Transverse colon (tissue), 4 donors: ENCODE measurements around the gene KHDC4. TPM values are rescaled to one million over a fixed set of nuclear protein-coding genes. Genes with fewer than 3 reads are reported as not detected.
A peak's percentile ranks its signal among the peaks of the same experiment; 100 is the strongest.

ENCODE experiments used
- DNase-seq: peaks from one replicate; pipeline ENCODE4 v3.0.0-alpha.2; 2019
- H3K27ac ChIP-seq, 4 donors: fragments of 200-600 bp; sonication (generic); 2 replicates each; pipeline ENCODE4 v1.5.1; 2016 to 2018; ENCODE audit warnings: inconsistent platforms in 4 of 4
- H3K27me3 ChIP-seq: fragments of 200-600 bp; sonication (generic); 2 replicates; pipeline ENCODE4 v1.5.1; 2017; ENCODE audit warnings: inconsistent platforms
- H3K36me3 ChIP-seq, 4 donors: fragments of 200-600 bp; sonication (generic); 2 replicates each; pipeline ENCODE4 v1.5.1; 2017 to 2019; ENCODE audit warnings: inconsistent platforms in 4 of 4
- H3K4me1 ChIP-seq, 4 donors: fragments of 200-600 bp; sonication (generic); 2 replicates each; pipeline ENCODE4 v1.5.1; 2017 to 2020; ENCODE audit warnings: inconsistent platforms in 4 of 4
- H3K4me3 ChIP-seq, 4 donors: fragments of 200-600 bp; sonication (generic); 1 replicate in 1 of 4; 2 replicates in 3 of 4; pipeline versions ENCODE4 v1.5.1 to v1.6.1; 2017 to 2019; ENCODE audit warnings: inconsistent platforms in 4 of 4
- H3K9me3 ChIP-seq, 2 donors: fragments of 200-600 bp; sonication (generic); 2 replicates each; pipeline ENCODE4 v1.5.1; 2017 to 2019; ENCODE audit warnings: inconsistent platforms in 2 of 2
- EP300 ChIP-seq: sonication (generic); formaldehyde crosslinking; IDR thresholded peaks from one replicate; pipeline ENCODE4 v1.6.1; 2017; ENCODE audit warnings: antibody characterized with exemption, low read depth
- POLR2A ChIP-seq: fragments of 450-650 bp; IDR thresholded peaks from one replicate; pipeline ENCODE4 v1.6.1; 2016; ENCODE audit warnings: antibody characterized with exemption, mild to moderate bottlenecking, moderate library complexity
- POLR2AphosphoS5 ChIP-seq, 3 donors: sonication (generic); formaldehyde crosslinking; IDR thresholded peaks; one replicate each; pipeline ENCODE4 v1.6.1; 2016; ENCODE audit warnings: antibody characterized with exemption in 3 of 3
- WGBS, 2 donors: methylation state at CpG; one replicate each; pipeline ENCODE4 v1.1.5; 2018; ENCODE audit warnings: low coverage in 1 of 2; 5-methylcytosine and 5-hydroxymethylcytosine counted together
- in situ Hi-C, 4 donors: fragments of 200-750 bp; cut with MboI; loops; one replicate each; pipeline versions ENCODE4 v1.15.0 to v1.15.1; 2017; ENCODE audit warnings: low sequenced_read_pairs in 3 of 4, low pct_ligation_motif_present in 1 of 4, low pct_unique_long_range_greater_than_20kb in 1 of 4
- intact Hi-C: fragments of 100-400 bp; cut with DNase I; formaldehyde crosslinking; loops from one replicate; pipeline ENCODE4 v1.15.1; 2023; ENCODE audit warnings: low total_unique reads
- total RNA-seq, 4 donors: library from RNA; depleted of rRNA; stranded (reverse); fragments of >200 nt; gene quantifications; one replicate each; pipeline ENCODE4 v1.1.0, GENCODE V29; 2016
- TF ChIP-seq, protein P1 (sequence below), 5 experiments: fragments of 200-600 bp in 3 of 5; fragments of 450-650 bp in 2 of 5; sonication (generic) in 3 of 5; IDR thresholded peaks; 1 replicate in 2 of 5; 2 replicates in 3 of 5; pipeline ENCODE4 v1.5.1; 2016 to 2017; ENCODE audit warnings: antibody characterized with exemption in 5 of 5, inconsistent platforms in 3 of 5, mild to moderate bottlenecking in 2 of 5, moderate library complexity in 1 of 5

KHDC4 gene
- total RNA-seq, 4 donors from 2014 or later: 76.2 to 158 (median 98.7) TPM

DNA sequence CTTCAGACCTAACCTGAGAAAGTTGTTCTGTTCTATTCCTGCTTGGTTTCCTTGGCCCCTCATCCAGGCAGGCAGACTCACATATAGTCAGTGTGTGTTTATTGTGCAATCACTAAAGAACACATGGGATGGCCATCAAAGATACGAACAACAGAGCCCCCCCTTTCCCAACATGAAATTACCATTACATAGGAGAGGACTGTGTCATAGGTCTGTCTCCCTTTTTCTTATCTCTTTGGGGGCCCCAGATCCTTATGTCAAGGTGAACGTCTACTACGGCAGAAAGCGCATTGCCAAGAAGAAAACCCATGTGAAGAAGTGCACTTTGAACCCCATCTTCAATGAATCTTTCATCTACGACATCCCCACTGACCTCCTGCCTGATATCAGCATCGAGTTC, 53.3 kb downstream of the KHDC4 start:
- intact Hi-C loops (no loop called here), in situ Hi-C loops (no loop called here)
- Histone ChIP-seq H3K9me3 (no peaks in the 10 kb centered on the region), H3K4me1 (peaks cover 0 to 6% (median 0%) of the 10 kb centered on the region in 4 donors), H3K36me3 (no peaks in the 10 kb centered on the region), H3K4me3 (no peak overlapping the region), H3K27me3 (no peaks in the 10 kb centered on the region), H3K27ac (no peak overlapping the region)
- no peak for TF ChIP-seq EP300
- TF ChIP-seq POLR2AphosphoS5 (IDR thresholded peaks at IDR 0.05): no peak
- TF ChIP-seq, protein P1, sequence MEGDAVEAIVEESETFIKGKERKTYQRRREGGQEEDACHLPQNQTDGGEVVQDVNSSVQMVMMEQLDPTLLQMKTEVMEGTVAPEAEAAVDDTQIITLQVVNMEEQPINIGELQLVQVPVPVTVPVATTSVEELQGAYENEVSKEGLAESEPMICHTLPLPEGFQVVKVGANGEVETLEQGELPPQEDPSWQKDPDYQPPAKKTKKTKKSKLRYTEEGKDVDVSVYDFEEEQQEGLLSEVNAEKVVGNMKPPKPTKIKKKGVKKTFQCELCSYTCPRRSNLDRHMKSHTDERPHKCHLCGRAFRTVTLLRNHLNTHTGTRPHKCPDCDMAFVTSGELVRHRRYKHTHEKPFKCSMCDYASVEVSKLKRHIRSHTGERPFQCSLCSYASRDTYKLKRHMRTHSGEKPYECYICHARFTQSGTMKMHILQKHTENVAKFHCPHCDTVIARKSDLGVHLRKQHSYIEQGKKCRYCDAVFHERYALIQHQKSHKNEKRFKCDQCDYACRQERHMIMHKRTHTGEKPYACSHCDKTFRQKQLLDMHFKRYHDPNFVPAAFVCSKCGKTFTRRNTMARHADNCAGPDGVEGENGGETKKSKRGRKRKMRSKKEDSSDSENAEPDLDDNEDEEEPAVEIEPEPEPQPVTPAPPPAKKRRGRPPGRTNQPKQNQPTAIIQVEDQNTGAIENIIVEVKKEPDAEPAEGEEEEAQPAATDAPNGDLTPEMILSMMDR (IDR thresholded peaks at IDR 0.05): no peak
- TF ChIP-seq POLR2A: no peak
- no peak for DNase-seq
- WGBS, 2 donors: 85 to 90% methylated on average over 4 to 6 of the region's 6 CpGs

DNA sequence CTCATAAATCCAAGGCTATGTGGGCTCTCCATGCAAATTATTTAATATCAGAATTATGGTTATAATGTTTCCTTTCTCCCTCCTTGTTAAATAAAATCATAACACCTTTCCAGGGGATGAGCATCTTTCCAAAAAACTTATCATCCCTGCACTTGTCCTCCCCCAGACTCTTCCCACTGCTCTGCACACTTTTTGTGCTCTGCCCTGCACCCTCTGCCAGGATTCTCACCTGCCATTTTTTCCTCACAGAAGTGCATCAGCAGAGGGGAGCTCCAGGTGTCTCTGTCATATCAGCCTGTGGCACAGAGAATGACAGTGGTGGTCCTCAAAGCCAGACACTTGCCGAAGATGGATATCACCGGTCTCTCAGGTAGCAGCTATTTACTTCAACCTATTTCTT, 54.0 kb downstream of the KHDC4 start:
- Histone ChIP-seq H3K27ac (no peak overlapping the region), H3K36me3 (no peaks in the 10 kb centered on the region), H3K4me1 (peaks cover 0 to 6% (median 0%) of the 10 kb centered on the region in 4 donors), H3K27me3 (no peaks in the 10 kb centered on the region), H3K9me3 (no peaks in the 10 kb centered on the region), H3K4me3 (no peak overlapping the region)
- WGBS, 2 donors: 91% methylated on average over 2 of the region's 2 CpGs; no CpG with 5 or more reads in 1 of the 2 donors
- no peak for DNase-seq
- intact Hi-C loops: no loop called here
- TF ChIP-seq, protein P1 (IDR thresholded peaks at IDR 0.05): no peak
- TF ChIP-seq POLR2AphosphoS5 (IDR thresholded peaks at IDR 0.05): no peak
- no peak for TF ChIP-seq EP300
- no peak for TF ChIP-seq POLR2A
- in situ Hi-C loops: no loop called here

DNA sequence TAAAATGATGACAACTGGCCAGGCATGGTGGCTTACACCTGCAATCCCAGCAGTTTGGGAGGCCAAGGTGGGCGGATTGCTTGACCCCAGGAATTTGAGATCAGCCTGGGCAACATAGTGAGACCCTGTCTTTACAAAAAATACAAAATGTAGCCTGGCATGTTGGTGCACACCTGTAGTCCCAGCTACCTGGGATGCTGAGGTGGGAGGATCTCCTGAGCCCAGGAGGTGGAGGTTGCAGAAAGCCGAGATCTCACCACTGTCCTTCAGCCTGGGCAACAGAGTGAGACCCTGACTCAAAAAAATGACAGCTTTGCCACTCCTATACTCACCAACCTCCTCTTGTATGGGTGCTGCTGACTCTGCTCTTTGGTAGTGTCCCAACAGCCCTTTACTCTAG, 56.3 kb downstream of the KHDC4 start:
- in situ Hi-C loops (no loop called here), intact Hi-C loops (no loop called here)
- H3K9me3 ChIP-seq: no peaks in the 10 kb centered on the region
- DNase-seq: no peak
- no peaks in the 10 kb centered on the region for H3K27me3 ChIP-seq
- 92 to 100% methylated on average over 1 to 2 of the region's 2 CpGs for WGBS, 2 donors
- no peak overlapping the region for H3K27ac ChIP-seq
- TF ChIP-seq POLR2AphosphoS5 (IDR thresholded peaks at IDR 0.05): no peak
- TF ChIP-seq, protein P1 (IDR thresholded peaks at IDR 0.05): no peak
- no peak for TF ChIP-seq POLR2A
- TF ChIP-seq EP300: no peak
- H3K4me3 ChIP-seq: no peak overlapping the region
- H3K4me1 ChIP-seq: peaks cover 0 to 6% (median 2%) of the 10 kb centered on the region in 4 donors
- H3K36me3 ChIP-seq: no peaks in the 10 kb centered on the region

DNA sequence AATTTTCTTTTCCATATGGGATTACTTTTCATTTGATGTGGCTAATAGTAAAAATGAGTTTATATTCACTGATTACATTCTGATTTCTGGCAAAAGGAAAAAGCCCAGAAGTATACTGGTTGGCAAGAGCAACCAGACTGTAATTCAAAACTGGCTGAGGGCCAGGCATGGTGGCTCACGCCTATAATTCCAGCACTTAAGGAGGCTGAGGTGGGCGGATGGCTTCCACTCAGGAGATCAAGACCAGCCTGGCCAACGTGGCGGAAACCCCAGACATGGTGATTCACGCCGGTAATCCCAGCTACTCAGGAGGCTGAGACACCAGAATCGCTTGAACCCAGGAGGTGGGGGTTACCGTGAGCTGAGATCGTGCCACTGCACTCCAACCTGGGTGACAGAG, 60.4 kb downstream of the KHDC4 start:
- Histone ChIP-seq H3K9me3 (no peaks in the 10 kb centered on the region), H3K36me3 (no peaks in the 10 kb centered on the region), H3K4me1 (peaks cover 0 to 6% (median 2%) of the 10 kb centered on the region in 4 donors), H3K27ac (no peak overlapping the region), H3K4me3 (no peak overlapping the region), H3K27me3 (no peaks in the 10 kb centered on the region)
- TF ChIP-seq, protein P1 (IDR thresholded peaks at IDR 0.05): no peak
- TF ChIP-seq EP300 (no peak), POLR2A (no peak), POLR2AphosphoS5 (IDR thresholded peaks at IDR 0.05) (no peak)
- 68% methylated on average over 9 of the region's 9 CpGs; no CpG with 5 or more reads in 1 of the 2 donors for WGBS, 2 donors
- intact Hi-C loops (no loop called here), in situ Hi-C loops (no loop called here)
- DNase-seq: peak; percentile 35
